ENCODE data around the gene ID3.

GRCh38 chr1:23544444-23545389, 14.6 kb downstream of the ID3 start:
- TF ChIP-seq, protein P1, sequence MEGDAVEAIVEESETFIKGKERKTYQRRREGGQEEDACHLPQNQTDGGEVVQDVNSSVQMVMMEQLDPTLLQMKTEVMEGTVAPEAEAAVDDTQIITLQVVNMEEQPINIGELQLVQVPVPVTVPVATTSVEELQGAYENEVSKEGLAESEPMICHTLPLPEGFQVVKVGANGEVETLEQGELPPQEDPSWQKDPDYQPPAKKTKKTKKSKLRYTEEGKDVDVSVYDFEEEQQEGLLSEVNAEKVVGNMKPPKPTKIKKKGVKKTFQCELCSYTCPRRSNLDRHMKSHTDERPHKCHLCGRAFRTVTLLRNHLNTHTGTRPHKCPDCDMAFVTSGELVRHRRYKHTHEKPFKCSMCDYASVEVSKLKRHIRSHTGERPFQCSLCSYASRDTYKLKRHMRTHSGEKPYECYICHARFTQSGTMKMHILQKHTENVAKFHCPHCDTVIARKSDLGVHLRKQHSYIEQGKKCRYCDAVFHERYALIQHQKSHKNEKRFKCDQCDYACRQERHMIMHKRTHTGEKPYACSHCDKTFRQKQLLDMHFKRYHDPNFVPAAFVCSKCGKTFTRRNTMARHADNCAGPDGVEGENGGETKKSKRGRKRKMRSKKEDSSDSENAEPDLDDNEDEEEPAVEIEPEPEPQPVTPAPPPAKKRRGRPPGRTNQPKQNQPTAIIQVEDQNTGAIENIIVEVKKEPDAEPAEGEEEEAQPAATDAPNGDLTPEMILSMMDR (IDR thresholded peaks at IDR 0.05; ENCODE audit: low read depth, low read length), result peak; percentile 79
- no peak for TF ChIP-seq POLR2A (IDR thresholded peaks at IDR 0.05; ENCODE audit: extremely low read depth, insufficient read length)
- TF ChIP-seq MAX (IDR thresholded peaks at IDR 0.05; ENCODE audit: low read depth, low read length), result no peak

Measured in NB4 (cell line).